GM10248 (cell line): ENCODE data around the gene DICER1.

Experiments used
- CTCF ChIA-PET: fragments of 300-600 bp; sonication (Branson Sonifier 250); formaldehyde crosslinking; extraction: SDS; loops from one replicate; lab custom pipeline; 2021; ENCODE audit warnings: antibody characterized with exemption; lab: Yijun Ruan, JAX
- POLR2A ChIA-PET: fragments of 350-650 bp; sonication (Branson Sonifier 250); formaldehyde crosslinking; extraction: SDS; loops from one replicate; lab custom pipeline; 2020; ENCODE audit warnings: antibody characterized with exemption; lab: Yijun Ruan, JAX
- DNase-seq: peaks from one replicate; pipeline ENCODE4 v3.0.0; 2012; ENCODE audit errors: extremely low spot score
- TF ChIP-seq, protein P1 (sequence below): IDR thresholded peaks from 2 replicates; pipeline ENCODE4 v1.5.1; 2012; ENCODE audit warnings: mild to moderate bottlenecking, low read depth; ENCODE audit errors: extremely low read depth, missing control alignments, control extremely low read depth

DICER1 gene

DNA sequence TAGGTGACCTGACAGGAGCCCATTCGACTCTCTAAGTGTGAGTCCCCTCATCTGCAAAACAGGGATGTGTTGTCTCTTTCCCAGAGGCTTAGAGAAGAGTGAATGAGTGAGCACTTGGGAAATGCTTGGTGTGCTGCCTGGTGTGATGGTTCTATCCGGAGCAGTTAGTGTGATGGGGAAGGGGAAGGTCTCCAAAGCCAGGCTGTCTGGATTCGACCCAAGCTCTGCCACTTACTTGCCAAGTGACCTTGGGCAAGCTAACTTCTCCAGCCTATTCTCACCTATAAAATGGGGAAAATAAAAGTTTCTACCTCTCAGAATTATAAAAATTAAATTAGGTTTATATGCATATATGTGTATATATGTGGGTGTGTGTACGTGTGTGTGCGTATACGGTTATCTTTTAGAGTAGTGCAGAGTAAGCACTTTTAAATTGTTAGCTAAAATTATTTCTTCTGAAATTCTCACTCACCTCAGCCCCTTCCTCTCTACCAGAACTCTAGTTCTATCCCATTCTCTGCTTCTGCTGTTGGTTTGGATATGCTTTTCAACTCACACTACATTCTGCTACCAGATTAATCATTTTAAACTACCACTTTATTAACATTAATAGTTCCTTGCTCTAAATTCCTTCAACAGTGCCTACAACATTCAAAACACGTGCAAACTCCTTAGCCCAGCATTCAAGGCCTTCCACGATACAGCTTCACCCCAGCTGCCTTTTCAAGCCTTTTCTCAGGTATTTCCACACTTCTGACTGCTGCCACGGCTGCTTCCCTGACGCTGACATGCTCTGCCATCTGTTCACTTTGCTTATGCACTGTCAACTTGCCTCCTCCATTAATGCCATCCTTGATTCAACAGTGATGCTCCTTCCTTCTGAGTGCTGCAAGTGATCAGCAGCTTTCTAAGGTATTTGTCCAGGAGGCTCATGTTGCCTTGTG lies 55.3 kb downstream of the DICER1 start:
- ChIA-PET CTCF (interaction anchor here (0.9 to 1.7 kb wide), 5 partner anchors 9 to 17 kb away, joined by 3 to 5 read pairs (median 4); no protein-coding TSS in a partner anchor), POLR2A (no interaction called here)
- no peak for DNase-seq
- TF ChIP-seq, protein P1, sequence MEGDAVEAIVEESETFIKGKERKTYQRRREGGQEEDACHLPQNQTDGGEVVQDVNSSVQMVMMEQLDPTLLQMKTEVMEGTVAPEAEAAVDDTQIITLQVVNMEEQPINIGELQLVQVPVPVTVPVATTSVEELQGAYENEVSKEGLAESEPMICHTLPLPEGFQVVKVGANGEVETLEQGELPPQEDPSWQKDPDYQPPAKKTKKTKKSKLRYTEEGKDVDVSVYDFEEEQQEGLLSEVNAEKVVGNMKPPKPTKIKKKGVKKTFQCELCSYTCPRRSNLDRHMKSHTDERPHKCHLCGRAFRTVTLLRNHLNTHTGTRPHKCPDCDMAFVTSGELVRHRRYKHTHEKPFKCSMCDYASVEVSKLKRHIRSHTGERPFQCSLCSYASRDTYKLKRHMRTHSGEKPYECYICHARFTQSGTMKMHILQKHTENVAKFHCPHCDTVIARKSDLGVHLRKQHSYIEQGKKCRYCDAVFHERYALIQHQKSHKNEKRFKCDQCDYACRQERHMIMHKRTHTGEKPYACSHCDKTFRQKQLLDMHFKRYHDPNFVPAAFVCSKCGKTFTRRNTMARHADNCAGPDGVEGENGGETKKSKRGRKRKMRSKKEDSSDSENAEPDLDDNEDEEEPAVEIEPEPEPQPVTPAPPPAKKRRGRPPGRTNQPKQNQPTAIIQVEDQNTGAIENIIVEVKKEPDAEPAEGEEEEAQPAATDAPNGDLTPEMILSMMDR: no peak

DNA sequence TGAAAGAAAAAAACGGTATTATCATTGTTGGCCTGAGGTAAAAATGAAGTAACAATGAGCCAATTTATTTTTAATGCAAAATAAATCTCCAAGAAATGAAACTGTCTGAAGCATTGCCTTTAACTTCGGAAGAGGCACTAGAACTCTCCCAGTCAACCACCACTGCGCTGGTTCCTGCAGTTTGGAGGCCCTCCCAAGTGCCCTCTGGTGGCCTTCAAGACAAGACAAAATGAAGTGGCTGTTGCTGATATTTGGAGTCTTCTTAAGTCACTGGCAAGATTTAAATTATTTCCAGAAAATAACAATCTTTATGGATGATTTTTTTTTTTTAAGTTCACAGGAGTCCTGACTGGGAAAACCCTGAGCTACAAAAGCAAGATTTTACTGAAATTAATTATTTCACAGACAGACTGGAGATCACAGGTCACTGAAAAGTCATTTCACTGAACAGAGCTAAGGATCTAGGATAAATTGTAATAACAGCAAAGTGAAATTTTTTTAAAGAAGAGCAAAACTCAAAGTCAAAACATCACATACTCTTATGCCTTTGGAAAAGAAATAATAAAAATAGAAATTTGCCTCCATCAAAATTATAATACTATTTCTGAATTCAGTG lies 58.2 kb downstream of the DICER1 start:
- DNase-seq: no peak
- ChIA-PET CTCF (interaction anchor here (0.8 kb wide), 1 partner anchor 45 kb away, joined by 3 read pairs; no protein-coding TSS in a partner anchor), POLR2A (no interaction called here)
- TF ChIP-seq, protein P1: peak; percentile 62

DNA sequence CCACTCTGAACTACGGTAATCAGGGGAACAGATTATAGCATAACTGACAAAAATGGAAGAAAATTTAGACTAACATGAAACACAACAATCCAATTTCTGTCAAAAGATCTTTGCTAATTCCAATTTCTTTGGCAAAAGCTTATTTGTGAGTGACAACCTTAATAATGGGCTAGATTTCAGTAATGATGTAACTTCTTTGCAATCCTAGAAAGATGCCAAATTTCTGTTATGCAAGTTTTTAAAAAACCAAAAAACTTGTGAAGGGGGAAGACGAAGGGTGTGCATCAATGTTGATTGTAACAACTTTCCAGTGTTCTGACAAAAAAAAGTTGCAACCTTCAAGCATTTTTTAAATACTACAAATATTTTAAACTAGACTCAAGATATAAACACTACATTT lies 59.9 kb downstream of the DICER1 start:
- TF ChIP-seq, protein P1: no peak
- DNase-seq: no peak
- ChIA-PET POLR2A (no interaction called here), CTCF (interaction anchor here (1.3 to 1.7 kb wide), 2 partner anchors 14 to 21 kb away, joined by 3 read pairs; no protein-coding TSS in a partner anchor)

DNA sequence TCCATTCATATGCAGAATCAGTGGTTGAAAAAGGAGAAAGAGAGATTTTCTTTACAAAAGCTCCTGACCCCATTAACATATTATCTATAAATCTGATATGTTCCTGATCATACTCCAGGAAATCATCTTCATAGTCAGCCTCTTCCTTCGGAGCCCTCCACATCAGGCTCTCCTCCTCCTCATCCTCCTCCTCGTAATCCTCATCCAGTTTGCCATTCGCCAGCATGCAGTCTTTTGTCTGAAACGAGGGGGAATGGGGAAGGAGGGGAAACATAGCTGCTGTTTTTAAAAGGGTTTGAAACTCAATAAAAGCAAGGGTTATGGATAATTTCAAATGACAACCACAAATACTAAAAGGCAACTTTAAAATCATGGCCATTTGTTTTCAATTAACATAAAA lies 60.9 kb downstream of the DICER1 start:
- no peak for DNase-seq
- CTCF ChIA-PET: interaction anchor here (1.3 to 1.7 kb wide), 2 partner anchors 13 to 21 kb away, joined by 3 read pairs; no protein-coding TSS in a partner anchor
- POLR2A ChIA-PET: no interaction called here
- TF ChIP-seq, protein P1: no peak

DNA sequence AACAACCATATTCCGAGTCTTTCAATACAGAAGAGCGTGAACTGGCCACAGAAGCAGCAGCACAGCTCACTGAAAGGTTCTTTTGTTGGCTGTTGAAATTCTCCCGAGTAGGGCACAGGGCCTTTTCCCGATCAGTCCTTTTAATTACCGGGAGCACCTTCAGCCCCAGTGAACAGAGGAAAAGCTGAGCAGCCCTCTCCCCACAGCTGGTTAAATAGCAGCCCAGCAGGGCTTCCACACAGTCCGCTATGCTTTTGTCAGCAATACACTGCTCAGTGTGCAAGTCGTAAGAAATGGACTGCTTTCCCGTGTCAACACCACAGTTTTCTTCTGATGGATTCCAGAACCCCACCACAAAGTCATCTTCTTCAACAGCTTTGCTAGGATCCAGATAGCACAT lies 61.3 kb downstream of the DICER1 start:
- POLR2A ChIA-PET: no interaction called here
- TF ChIP-seq, protein P1: no peak
- no peak for DNase-seq
- CTCF ChIA-PET: interaction anchor here (1.7 kb wide), 1 partner anchor 12 kb away, joined by 3 read pairs; no protein-coding TSS in a partner anchor

DNA sequence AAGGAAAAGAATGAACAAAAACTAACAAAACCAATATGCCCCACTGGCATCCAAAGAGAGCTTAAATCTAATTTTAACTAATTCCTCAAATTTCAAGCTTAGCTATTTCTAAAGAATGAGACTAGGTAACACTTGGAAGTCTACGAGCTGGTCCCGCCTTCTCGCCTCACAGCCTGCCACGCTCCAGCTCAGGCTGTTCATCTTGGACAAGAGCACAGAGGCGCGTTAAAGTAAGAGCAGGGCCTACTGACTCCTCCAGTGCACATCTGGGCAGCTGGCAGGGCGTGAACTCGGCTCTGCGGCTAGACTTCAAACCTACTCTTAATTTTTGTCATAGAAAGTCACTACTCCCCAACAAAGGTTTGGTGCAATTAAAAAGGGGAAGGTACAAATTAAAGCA lies 64.6 kb downstream of the DICER1 start:
- TF ChIP-seq, protein P1: no peak
- no peak for DNase-seq
- ChIA-PET CTCF (interaction anchor here (1.0 to 1.1 kb wide), 3 partner anchors 8 to 13 kb away, joined by 3 to 4 read pairs (median 3); no protein-coding TSS in a partner anchor), POLR2A (no interaction called here)
